Activated CD4-positive, alpha-beta T cell treated with anti-CD3 and anti-CD28 coated beads for 24 hours (primary cell): ENCODE data around the gene SFN.
"Not testable (repeated sequence)": the region's sequence is repeated elsewhere in the genome, so short reads cannot be mapped to it uniquely, and the experiment has no call there.

Experiments
- DNase-seq, 2 donors: peaks; one replicate each; pipeline ENCODE4 v3.0.0-alpha.2; 2020; ENCODE audit warnings: low read depth in 2 of 2

Gene SFN

GRCh38 chr1:26862781-26863684, at the start of gene SFN:
TSS of gene SFN (plus strand) at chr1:26863149. CDS start at chr1:26863213, 64 bp downstream.
- DNase-seq, result peak; percentile 29 to 47

DNA sequence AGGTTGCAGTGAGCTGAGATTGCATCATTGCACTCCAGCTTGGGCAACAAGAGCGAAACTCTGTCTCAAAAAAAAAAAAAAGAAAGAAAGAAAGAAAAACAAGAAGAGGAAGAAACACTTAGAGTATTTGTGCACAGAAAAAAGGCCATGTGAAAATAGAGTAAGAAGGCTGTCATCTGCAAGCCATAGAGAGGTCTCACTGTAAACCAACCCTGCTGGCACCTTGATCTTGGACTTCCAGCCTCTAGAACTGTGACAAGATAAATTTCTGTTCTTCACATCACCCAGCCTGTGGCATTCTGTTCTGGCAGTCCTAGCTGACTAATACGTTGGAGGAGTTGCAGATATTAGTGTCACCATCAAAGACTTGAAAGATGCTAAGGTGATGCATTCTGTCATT, 48.6 kb upstream of the SFN start:
- DNase-seq, result no peak

- DNase-seq, result no peak
Measured at GRCh38 chr1:26814893-26815292, 48.1 kb upstream of the SFN start.

DNA sequence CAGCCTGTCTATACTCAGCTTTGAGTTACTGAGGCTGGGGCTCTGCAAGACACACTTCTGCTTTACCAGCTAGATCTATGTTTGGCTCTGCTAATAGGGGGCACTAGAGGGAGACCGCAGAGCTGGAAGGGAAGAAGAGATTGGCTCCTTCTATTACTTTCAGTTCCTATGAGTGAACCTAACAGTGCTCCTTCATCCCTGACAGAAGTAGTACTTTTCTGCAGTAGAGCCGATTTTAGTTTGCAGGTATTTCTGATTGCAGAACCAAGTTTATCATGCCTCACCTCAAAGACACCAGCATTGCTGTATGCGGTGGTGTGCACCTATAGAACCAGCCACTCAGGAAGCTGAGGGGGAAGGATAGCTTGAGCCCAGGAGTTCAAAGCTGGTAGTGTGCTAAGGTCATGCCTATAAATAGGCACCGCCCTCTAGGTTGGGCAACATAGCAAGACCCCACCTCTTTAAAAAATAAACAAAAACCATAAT, 42.1 kb upstream of the SFN start:
- DNase-seq, result no peak

- DNase-seq, result no peak
Measured at GRCh38 chr1:26822737-26823395, 40.1 kb upstream of the SFN start.

GRCh38 chr1:26824731-26825130, 38.2 kb upstream of the SFN start:
- no peak for DNase-seq

DNA sequence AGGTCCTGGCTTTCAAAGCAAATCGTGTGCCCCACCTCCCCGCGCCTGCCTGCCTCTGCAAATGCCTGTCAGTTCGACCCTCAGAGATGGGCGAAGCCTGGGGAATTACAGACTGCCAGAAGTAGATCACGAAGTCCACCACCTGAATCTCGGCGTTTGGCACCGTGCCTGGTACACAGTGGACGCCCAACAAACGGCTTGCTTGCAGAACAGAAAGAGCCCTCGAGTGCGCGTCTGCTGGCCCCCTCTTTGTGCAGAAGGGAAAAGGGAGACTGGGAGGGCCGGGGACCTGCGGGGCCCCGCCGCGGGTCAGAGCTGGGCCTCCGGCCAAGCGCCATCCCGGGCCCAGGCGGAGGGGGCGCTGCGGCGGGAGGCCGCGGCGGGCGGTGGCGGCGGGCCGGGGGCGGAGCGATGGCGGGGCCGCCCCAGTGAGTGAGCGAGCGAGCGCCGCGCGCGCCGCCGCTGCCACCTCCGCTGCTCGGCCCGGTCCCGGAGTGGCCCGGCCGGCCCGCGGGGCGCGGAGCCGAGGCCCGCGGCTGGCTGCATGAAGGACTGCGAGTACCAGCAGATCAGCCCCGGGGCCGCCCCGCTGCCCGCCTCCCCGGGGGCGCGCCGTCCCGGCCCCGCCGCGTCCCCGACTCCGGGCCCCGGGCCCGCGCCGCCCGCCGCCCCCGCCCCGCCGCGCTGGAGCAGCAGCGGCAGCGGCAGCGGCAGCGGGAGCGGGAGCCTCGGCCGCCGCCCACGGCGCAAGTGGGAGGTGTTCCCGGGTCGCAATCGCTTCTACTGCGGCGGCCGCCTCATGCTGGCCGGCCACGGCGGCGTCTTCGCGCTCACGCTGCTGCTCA, 36.5 kb upstream of the SFN start, which contains the start of gene ZDHHC18:
TSS of gene ZDHHC18 (plus strand) at position 428 of the 845 bp plus-strand sequence. CDS start at position 545, 117 bp downstream.
- peak; percentile 48 to 52 for DNase-seq

DNA sequence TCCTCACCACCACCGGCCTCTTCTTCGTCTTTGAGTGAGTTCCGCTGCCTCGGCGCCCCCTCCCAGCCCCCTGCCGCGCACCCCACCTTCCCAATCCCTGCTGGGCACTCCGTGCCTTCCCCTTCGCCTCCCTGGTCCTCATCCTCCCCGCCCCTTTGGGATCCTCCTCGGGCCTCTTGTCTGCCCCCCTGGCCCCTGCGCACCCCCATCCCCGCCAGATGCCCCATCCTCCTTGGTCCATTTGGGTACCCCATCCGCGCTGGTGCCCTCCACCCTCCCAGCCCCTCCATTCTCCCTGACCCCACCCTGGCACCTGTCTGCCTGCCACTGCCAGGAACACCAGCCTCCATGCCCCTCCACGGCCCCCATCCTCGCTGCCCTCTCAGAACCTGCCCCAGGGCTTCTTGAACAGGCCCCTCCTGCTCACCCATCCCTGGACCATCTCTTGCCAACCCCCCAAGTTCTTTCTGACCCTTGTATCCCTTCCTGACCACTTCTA, 35.8 kb upstream of the SFN start:
- no peak for DNase-seq

- DNase-seq, result no peak
Measured at GRCh38 chr1:26827663-26828062, 35.3 kb upstream of the SFN start.

GRCh38 chr1:26828411-26828991, 34.4 kb upstream of the SFN start:
- DNase-seq, result no peak

DNA sequence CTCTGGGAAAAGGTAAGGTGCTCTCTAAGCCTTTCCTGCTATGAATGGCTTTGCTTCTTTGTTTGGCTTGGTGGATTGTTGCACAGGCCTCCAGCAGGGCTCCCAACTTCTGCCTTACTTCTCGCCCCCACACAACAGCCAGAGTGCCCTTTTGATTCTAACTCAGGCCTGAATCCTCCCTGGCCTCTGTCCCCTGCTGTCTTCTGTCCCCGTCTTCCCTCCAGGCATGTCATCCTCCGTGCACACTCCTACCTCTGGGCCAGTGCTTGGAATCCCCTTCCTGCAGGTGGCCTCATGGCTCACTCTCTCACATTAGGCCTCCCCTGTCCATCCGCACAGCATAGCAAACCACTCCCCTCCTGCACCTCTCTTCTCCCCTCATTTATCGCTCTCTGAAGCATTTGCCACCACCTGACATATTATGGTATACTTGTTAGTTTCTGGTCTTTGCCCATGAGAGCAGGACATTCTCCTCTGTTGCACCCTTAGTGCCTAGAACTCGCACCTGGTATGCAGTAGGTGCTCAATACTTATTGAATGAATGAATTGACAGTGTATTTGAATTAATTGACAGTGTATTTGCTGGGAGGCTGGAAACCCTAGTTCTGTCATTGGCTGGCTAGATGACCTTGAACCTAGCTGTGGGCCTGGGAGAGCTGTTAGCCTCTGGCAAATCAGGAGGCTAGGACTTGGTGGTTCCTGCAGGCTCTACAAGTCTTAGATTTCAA, 33.6 kb upstream of the SFN start:
- no peak for DNase-seq

DNA sequence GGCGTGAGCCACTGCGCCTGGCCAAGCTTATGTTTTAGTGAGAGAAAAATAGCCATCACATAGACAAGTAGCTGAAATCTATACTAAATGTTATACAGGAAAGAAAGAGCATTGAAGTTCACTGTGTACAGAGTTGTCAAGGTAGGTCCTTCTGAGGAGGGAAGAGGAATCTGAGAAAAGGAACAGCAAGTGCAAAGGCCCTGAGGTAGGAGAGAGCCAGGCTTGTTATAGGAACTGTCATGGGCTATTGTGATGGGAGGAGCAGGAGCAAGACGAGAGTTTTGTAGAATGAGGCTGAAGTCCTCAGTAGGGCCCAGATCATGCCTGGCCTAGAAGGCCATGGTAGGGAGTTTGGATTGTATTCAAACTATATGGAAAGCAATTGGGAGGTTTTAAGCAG, 31.9 kb upstream of the SFN start:
- DNase-seq, result no peak

- no peak for DNase-seq
Measured at GRCh38 chr1:26831546-26832248, 31.3 kb upstream of the SFN start.

DNA sequence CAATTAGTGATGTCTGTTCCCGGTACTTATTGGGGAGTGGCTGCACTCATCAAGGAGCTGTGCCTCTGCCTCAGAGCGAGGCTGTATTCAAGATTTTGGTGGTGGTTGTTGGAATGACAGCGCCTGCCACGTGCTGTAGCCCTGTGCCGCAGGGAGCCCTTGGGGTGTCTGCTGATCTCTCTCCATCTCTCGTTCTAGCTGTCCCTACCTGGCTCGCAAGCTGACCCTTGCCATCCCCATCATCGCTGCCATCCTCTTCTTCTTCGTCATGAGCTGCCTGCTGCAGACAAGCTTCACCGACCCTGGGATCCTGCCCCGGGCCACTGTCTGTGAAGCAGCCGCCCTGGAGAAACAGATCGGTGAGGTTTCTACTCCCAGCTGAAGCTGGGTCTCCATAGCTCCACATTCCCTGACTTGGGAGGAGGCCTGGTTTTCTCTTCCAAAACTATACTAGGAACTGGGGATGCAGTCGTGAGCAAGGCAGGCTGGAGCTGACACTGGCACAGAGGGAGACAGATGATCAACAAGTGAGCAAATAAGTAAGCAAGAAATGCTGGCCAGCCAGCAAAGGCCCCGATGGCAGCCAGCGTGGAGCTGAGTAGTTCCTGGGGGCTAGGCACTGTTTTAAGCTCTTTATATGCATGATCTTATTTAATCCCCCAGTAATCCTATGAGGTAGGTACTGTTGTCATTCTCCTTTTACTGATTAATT, 30.5 kb upstream of the SFN start:
- DNase-seq, result no peak

DNA sequence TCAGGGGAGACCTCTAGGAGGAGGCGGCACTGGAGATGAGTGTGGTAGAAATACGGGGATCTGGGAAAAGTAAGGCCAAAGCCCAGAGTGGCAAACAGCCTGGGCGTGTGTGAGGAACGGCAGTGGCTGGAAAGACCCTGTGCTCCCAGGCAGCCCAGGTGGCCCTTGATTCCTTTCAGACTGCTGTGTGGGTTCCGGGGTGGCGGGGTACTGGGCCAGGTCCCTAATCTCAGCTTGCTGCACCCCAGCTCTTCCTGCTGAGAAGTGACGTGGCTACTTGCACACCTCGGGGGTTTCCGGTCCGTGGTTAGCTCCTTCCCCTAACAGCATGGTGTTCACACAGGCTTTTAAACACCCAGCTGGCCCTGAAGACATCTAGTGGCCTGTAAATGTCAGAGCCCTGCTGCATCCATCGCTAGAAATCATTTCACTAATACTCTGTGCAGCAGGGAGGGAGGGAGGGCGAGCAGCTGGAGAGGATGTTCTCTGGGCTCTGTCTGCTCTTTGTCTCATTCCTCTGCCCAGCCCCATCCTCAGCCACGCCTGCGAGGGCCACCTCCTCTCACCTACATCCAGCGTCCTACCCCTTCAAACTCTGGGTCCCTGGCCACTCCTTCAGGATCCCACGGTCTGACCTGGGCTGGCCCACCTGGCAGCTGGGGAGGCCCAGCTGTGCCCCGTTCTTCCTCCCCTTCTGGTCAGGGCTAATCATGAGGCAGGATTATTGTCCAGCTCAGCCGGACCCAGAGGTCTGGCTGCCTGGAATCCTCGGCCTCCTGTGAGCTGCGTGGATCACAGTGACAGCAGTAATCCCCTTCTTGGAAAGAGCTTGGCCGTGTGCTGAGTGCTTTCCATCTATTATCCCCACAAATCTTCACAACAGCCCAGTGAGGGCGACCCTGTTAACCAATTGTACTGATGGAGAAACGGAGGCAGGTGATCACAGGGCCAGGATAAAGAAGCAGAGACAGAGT, 29.2 kb upstream of the SFN start:
- peak; percentile 63 to 66 for DNase-seq

GRCh38 chr1:26837665-26838064, 25.3 kb upstream of the SFN start:
- DNase-seq, result not testable (repeated sequence)

- peak in 1 of 2 donors; percentile 51 for DNase-seq
Measured at GRCh38 chr1:26838474-26839338, 24.2 kb upstream of the SFN start.
